Left colon (tissue), 2 donors: ENCODE measurements around the gene ZNG1B. TPM values are rescaled to one million over a fixed set of nuclear protein-coding genes. Genes with fewer than 3 reads are reported as not detected.
A peak's percentile ranks its signal among the peaks of the same experiment; 100 is the strongest.
"Not testable (repeated sequence)": the region's sequence is repeated elsewhere in the genome, so short reads cannot be mapped to it uniquely, and the experiment has no call there.

Experiments used
- ATAC-seq: fragments of 200-7000 bp; cut with Tn5 transposase; one replicate; pipeline ENCODE4 v1.9.1; 2020; ENCODE audit warnings: mild to moderate bottlenecking, moderate library complexity
- DNase-seq, 2 donors: peaks; one replicate each; pipeline ENCODE4 v3.0.0-alpha.2; 2020
- intact Hi-C, 2 donors: fragments of 100-400 bp; cut with DNase I in 1 of 2; cut with micrococcal nuclease in 1 of 2; formaldehyde crosslinking; loops; one replicate each; pipeline versions ENCODE4 v1.11.2 to v1.14.0; 2022; cut with DNase I, micrococcal nuclease
- long read RNA-seq: library from polyadenylated mRNA; unstranded; transcript quantifications from one replicate; pipeline ENCODE4 v2.0.0, GENCODE V29; 2021
- total RNA-seq, 2 donors: library from RNA; stranded (reverse); fragmentation: NEBNext Ultra II Directional; extraction: Animal tissue kit (Norgen Biotek cat#: 25700); gene quantifications; one replicate each; pipeline ENCODE4 v1.2.1, GENCODE V29; 2021
- donor health status: DM: no; HTN: no; CAD: no.
- donor health status: DM: yes; HTN: yes; CAD: no.

The ZNG1B gene
- total RNA-seq, result 10 to 100 TPM; 24.7 to 29.4 TPM
- long read RNA-seq, transcript CBWD2-202 (16 exons, 1,740 nt), result minor isoform, 6 of 64 reads
- long read RNA-seq, transcript CBWD2-203 (14 exons, 1,665 nt), result minor isoform, 5 of 64 reads
- long read RNA-seq, transcript CBWD2-201 (15 exons, 1,812 nt), result major isoform, 41 of 64 reads
- long read RNA-seq, partial matches to known transcripts, result 2 of 64 reads
- long read RNA-seq, other reads (novel, unspliced or antisense), result 6 of 64 reads

GRCh38 chr2:113437508-113438465, at the start of gene ZNG1B:
ZNG1B (plus strand) TSS chr2:113437691; CDS start chr2:113437869, 178 bp downstream.
- DNase-seq, result peak; percentile 81 to 88
- intact Hi-C loops, ATAC-seq: not testable (repeated sequence)

- intact Hi-C loops, result no loop called here
- ATAC-seq, result peak; percentile 80
- DNase-seq, result peak in 1 of 2 donors; percentile 49
Measured at GRCh38 chr2:113390124-113390849, 47.2 kb upstream of the ZNG1B start.

GRCh38 chr2:113391073-113391472, 46.4 kb upstream of the ZNG1B start:
- ATAC-seq, result no peak
- no peak for DNase-seq
- intact Hi-C loops, result no loop called here

- intact Hi-C loops, result no loop called here
- ATAC-seq (peak; percentile 36), DNase-seq (peak; percentile 41 to 43)
Measured at GRCh38 chr2:113406114-113406513, 31.4 kb upstream of the ZNG1B start.

- ATAC-seq, result peak; percentile 88
- intact Hi-C loops, result no loop called here
- DNase-seq, result no peak
Measured at GRCh38 chr2:113407446-113408099, 29.9 kb upstream of the ZNG1B start.

- ATAC-seq, intact Hi-C loops, DNase-seq: not testable (repeated sequence)
Measured at GRCh38 chr2:113411725-113412352, 25.7 kb upstream of the ZNG1B start.

- intact Hi-C loops, DNase-seq, ATAC-seq: not testable (repeated sequence)
Measured at GRCh38 chr2:113412774-113413173, 24.7 kb upstream of the ZNG1B start.

GRCh38 chr2:113431773-113432172, 5.7 kb upstream of the ZNG1B start:
- intact Hi-C loops, DNase-seq, ATAC-seq: not testable (repeated sequence)

- ATAC-seq, intact Hi-C loops, DNase-seq: not testable (repeated sequence)
Measured at GRCh38 chr2:113433468-113433867, 4.0 kb upstream of the ZNG1B start.

GRCh38 chr2:113465770-113466169, 28.3 kb downstream of the ZNG1B start:
- intact Hi-C loops, DNase-seq, ATAC-seq: not testable (repeated sequence)

GRCh38 chr2:113476688-113477368, 39.3 kb downstream of the ZNG1B start:
- intact Hi-C loops, ATAC-seq, DNase-seq: not testable (repeated sequence)

- intact Hi-C loops, DNase-seq, ATAC-seq: not testable (repeated sequence)
Measured at GRCh38 chr2:113496527-113496926, 59.0 kb downstream of the ZNG1B start.

GRCh38 chr2:113498365-113498764, 60.9 kb downstream of the ZNG1B start, which contains the start of gene FOXD4L1:
FOXD4L1 (plus strand) TSS chr2:113498665; CDS start chr2:113499257, 592 bp downstream.
- intact Hi-C loops, ATAC-seq, DNase-seq: not testable (repeated sequence)

GRCh38 chr2:113499019-113499885, 61.8 kb downstream of the ZNG1B start:
- intact Hi-C loops, ATAC-seq, DNase-seq: not testable (repeated sequence)

GRCh38 chr2:113499886-113500722, 62.6 kb downstream of the ZNG1B start:
- intact Hi-C loops, DNase-seq, ATAC-seq: not testable (repeated sequence)

GRCh38 chr2:113500723-113501038, 63.2 kb downstream of the ZNG1B start:
- intact Hi-C loops, ATAC-seq, DNase-seq: not testable (repeated sequence)
